HG02840 (cell line): Measurements from ENCODE around the gene CCDC154.
"Not testable (repeated sequence)": the region's sequence is repeated elsewhere in the genome, so short reads cannot be mapped to it uniquely, and the experiment has no call there.

Source experiments
- ATAC-seq: cut with Tn5 transposase; IDR thresholded peaks from one replicate; pipeline ENCODE4 v1.9.1; 2021; ENCODE audit warnings: mild to moderate bottlenecking, moderate library complexity, moderate number of reproducible peaks; ENCODE audit not compliant: unreplicated experiment, low FRiP score

Gene CCDC154

GRCh38 chr16:1439699-1440074 is 4.7 kb downstream of the CCDC154 start:
- not testable (repeated sequence) for ATAC-seq

DNA sequence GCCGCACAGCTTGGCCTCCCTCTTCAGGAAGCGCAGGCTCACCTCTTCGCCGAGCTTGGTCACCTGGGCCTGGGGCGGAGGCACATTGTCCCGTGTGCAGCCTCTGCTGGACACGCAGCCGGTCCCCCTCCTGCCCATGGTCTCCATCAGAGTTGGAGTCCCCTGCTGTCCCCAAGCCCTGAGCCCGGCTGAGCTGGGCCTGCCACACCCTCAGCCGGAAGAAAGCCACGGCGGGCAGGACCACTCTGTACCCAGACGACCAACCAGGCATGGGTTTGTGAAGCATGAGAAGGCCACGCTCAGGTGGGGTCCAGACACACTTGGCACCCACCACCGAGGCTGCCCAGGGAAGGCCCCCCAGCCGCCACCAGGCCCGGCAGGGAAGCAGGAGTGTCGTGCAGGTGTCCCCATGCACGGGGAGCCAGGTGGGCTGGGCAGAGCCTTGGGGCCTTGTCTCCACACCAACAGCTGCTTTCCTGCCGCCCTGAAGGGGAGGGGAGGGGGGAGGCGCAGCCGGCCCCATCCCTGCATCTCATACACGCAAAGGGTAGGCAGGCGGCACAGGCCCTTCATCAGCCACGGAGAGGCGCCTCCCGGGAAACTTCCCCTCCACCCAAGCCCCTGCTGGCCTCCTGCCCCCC is 5.2 kb downstream of the CCDC154 start:
- no peak for ATAC-seq

DNA sequence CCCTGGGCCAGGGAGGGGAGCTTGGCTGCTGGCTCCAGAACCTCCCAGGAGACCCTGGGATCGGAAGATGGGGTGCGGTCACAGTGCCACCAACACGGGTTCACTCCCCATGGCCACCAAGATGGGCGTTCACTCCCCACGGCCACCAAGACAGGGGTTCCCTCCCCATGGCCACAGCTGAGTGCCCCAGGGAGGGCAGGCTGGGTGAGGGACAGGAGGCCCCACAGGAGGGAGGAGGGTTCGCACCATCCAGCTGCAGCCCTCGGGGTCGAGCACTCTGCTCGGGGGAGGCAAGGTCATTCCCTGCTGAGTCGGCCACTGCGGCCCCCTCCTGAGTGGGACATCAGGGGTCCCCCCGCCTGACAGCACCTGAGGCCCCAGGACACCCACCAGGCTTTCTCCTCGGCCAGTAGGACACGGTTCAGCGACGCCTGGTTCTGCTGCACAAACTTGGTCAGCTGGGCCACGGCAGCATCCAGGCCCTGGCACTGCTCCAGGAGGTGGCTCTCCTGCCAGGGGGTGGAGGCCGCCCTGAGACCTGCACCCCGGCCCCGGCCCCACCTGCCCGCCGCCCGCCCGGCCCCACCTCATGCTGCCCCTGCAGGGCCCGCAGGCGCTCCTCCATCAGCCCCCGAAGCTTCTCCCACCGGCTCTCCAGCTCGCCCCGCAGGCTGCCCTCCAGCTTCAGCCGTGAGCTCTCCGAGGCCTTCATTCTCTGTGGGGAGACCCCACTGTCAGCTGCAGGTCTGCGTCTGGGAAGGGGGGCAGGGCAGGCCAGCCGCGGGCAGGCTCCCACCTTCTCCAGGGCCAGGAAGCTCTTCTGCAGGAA is 5.9 kb downstream of the CCDC154 start:
- ATAC-seq = no peak

- ATAC-seq = no peak
Measured at GRCh38 chr16:1437606-1438005, 6.8 kb downstream of the CCDC154 start.

- ATAC-seq = no peak
Measured at GRCh38 chr16:1436731-1437355, 7.5 kb downstream of the CCDC154 start.

GRCh38 chr16:1435921-1436697 is 8.2 kb downstream of the CCDC154 start:
- no peak for ATAC-seq

DNA sequence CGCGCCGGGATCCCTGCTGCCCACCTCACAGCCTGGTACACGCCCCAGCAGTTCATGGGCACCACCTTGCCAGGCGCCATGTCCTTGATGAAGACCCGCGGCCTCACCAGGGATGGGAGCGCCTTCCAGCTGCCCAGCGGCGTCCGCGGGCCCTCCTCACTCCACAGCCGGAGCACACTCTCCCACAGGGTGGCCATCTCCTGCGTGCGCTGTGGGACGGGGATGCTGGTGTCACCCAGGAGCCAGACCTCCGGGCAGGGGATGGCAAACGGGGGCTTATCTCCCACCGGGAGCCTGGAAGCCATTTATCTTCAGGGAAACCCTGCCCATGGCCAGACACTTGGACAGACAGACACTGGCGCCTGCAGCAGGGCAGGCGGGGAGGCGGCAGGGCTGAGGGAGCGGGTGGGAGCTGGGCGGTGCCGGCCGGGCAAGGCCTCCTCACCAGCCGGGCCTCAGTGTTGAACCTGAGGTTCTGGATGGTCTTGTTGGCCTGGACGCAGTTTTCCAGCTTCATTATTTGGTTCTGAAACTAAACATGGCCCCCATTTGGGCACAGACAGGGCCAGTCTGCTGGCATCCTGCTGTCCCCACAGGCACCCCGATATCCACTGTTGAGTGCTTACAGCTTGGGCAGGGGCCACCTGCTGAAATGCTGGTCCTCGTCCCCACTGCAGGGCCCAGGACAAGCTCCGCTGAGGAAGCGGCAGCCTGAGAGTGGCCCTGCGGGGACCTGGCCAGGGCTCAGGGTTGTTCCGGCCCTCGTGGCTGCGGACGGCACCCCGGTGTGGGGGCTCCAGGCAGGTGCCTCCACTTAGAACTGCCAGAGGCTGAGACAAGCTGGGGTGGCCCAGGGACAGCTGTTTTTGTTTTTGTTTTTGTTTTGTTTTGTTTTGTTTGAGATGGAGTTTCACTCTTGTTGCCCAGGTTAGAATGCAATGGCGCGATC is 9.4 kb downstream of the CCDC154 start:
- ATAC-seq = no peak

DNA sequence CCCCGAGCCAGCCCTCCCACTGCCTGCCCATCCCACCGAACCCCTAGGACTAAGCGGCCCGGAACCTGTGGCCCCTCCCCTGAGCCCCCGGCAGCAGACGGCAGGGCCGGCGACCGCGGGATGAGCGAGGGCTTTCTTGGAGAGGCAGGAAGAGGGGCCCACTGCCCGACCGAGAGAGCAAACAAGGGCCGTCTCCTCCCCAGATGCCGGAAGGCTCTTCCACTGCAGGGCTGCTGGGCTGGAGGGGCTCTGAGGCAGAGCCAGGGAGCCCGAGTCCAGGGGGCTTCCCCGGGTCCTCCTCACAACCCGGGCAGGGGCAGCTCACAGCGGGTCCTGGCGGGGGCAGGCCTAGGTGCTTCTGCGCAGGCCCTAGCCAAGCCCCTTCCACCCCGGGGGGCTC is 10.6 kb downstream of the CCDC154 start:
- ATAC-seq = no peak

GRCh38 chr16:1433263-1433560 is 11.1 kb downstream of the CCDC154 start:
- ATAC-seq = no peak

GRCh38 chr16:1432388-1433262 is 11.7 kb downstream of the CCDC154 start:
- ATAC-seq = no peak

GRCh38 chr16:1431497-1432270 is 12.7 kb downstream of the CCDC154 start:
- ATAC-seq = no peak

- ATAC-seq = no peak
Measured at GRCh38 chr16:1430759-1431496, 13.4 kb downstream of the CCDC154 start, which contains the start of gene PERCC1. Gene PERCC1 (plus strand): TSS chr16:1431078. CDS start chr16:1432594, 1,516 bp downstream.

GRCh38 chr16:1430214-1430758 is 14.1 kb downstream of the CCDC154 start:
- no peak for ATAC-seq

- ATAC-seq = no peak
Measured at GRCh38 chr16:1429631-1430030, 14.7 kb downstream of the CCDC154 start.

GRCh38 chr16:1429012-1429411 is 15.3 kb downstream of the CCDC154 start:
- no peak for ATAC-seq

- no peak for ATAC-seq
Measured at GRCh38 chr16:1428511-1428910, 15.8 kb downstream of the CCDC154 start.
